HEK293 (cell line): Measurements from ENCODE around the gene CDRT4.

ENCODE experiments used
- CTCF ChIA-PET: fragments of 350-600 bp; formaldehyde crosslinking; extraction: SDS; loops from one replicate; lab custom pipeline; 2021; ENCODE audit warnings: antibody characterized with exemption; lab: Yijun Ruan, JAX
- POLR2A ChIA-PET: fragments of 300-600 bp; formaldehyde crosslinking; extraction: SDS; loops from one replicate; lab custom pipeline; 2020; ENCODE audit warnings: antibody characterized with exemption, inconsistent platforms; lab: Yijun Ruan, JAX
- H3K27ac ChIP-seq: fragments of 200-500 bp; sonication (Bioruptor generic); 2 replicates; pipeline ENCODE4 v1.5.1; 2014; ENCODE audit warnings: low read depth, low read length, control low read depth, inconsistent platforms; ENCODE audit errors: extremely low read depth
- H3K36me3 ChIP-seq, 2 experiments: fragments of 200-500 bp in 1 of 2; sonication (Bioruptor generic) in 1 of 2; 1 replicate in 1 of 2; 2 replicates in 1 of 2; pipeline ENCODE4 v1.5.1; 2014 to 2017; ENCODE audit warnings: inconsistent platforms in 2 of 2, low read length in 2 of 2; ENCODE audit not compliant: control insufficient read depth in 2 of 2, insufficient read depth in 1 of 2
- H3K4me1 ChIP-seq: fragments of 200-500 bp; sonication (Bioruptor generic); 2 replicates; pipeline ENCODE4 v1.5.1; 2014; ENCODE audit warnings: mild to moderate bottlenecking, low read length, inconsistent platforms; ENCODE audit not compliant: control insufficient read depth, insufficient read depth
- H3K4me3 ChIP-seq: 2 replicates; pipeline ENCODE4 v1.5.1; 2011; ENCODE audit warnings: low read depth, mild to moderate bottlenecking, control low read depth, low read length, moderate library complexity
- H3K9me3 ChIP-seq: fragments of 200-500 bp; sonication (Bioruptor generic); 2 replicates; pipeline ENCODE4 v1.5.1; 2014; ENCODE audit warnings: low read depth, low read length, inconsistent platforms; ENCODE audit not compliant: control insufficient read depth, insufficient read depth
- HIC1 ChIP-seq: fragments of 450-650 bp; formaldehyde crosslinking; IDR thresholded peaks from 2 replicates; pipeline ENCODE4 v1.5.1; 2016; ENCODE audit warnings: missing biosample characterization, missing genetic modification characterization
- PRDM4 ChIP-seq: fragments of 450-650 bp; formaldehyde crosslinking; IDR thresholded peaks from 2 replicates; pipeline ENCODE4 v1.5.1; 2017; ENCODE audit warnings: missing biosample characterization, missing genetic modification characterization
- ZBTB10 ChIP-seq: fragments of 450-650 bp; formaldehyde crosslinking; IDR thresholded peaks from 2 replicates; pipeline ENCODE4 v1.5.1; 2016; ENCODE audit warnings: missing biosample characterization, missing genetic modification characterization
- ZBTB11 ChIP-seq: fragments of 450-650 bp; formaldehyde crosslinking; conservative IDR thresholded peaks from 2 replicates; pipeline ENCODE4 v1.5.1; 2016; ENCODE audit warnings: low read depth, missing biosample characterization, missing genetic modification characterization
- ZBTB21 ChIP-seq: fragments of 450-650 bp; formaldehyde crosslinking; IDR thresholded peaks from 2 replicates; pipeline ENCODE4 v1.5.1; 2017; ENCODE audit warnings: missing biosample characterization, missing genetic modification characterization
- ZBTB44 ChIP-seq: fragments of 450-650 bp; IDR thresholded peaks from 2 replicates; pipeline ENCODE4 v1.5.1; 2018; ENCODE audit warnings: missing biosample characterization, mild to moderate bottlenecking, missing genetic modification characterization
- ZFP69B ChIP-seq: fragments of 450-650 bp; formaldehyde crosslinking; IDR thresholded peaks from 2 replicates; pipeline ENCODE4 v1.5.1; 2016; ENCODE audit warnings: missing biosample characterization, missing genetic modification characterization
- ZNF112 ChIP-seq: fragments of 450-650 bp; formaldehyde crosslinking; IDR thresholded peaks from 2 replicates; pipeline ENCODE4 v1.5.0; 2017; ENCODE audit warnings: missing biosample characterization, missing genetic modification characterization
- ZNF19 ChIP-seq: fragments of 450-650 bp; formaldehyde crosslinking; IDR thresholded peaks from 2 replicates; pipeline ENCODE4; 2016; ENCODE audit warnings: missing biosample characterization, missing genetic modification characterization, low read depth
- ZNF426 ChIP-seq: fragments of 450-650 bp; formaldehyde crosslinking; IDR thresholded peaks from 2 replicates; pipeline ENCODE4 v1.5.1; 2017; ENCODE audit warnings: missing biosample characterization, missing genetic modification characterization, mild to moderate bottlenecking, inconsistent platforms, moderate library complexity
- ZNF48 ChIP-seq: fragments of 450-650 bp; formaldehyde crosslinking; IDR thresholded peaks from 2 replicates; pipeline ENCODE4 v1.5.1; 2016; ENCODE audit warnings: missing biosample characterization, missing genetic modification characterization
- ZNF560 ChIP-seq: fragments of 450-650 bp; formaldehyde crosslinking; IDR thresholded peaks from 2 replicates; pipeline ENCODE4 v1.5.1; 2017; ENCODE audit warnings: missing biosample characterization, missing genetic modification characterization, borderline replicate concordance
- ZNF626 ChIP-seq: fragments of 450-650 bp; sonication (Bioruptor Pico); formaldehyde crosslinking; IDR thresholded peaks from 2 replicates; pipeline ENCODE4 v1.5.1; 2018; ENCODE audit warnings: missing biosample characterization, missing genetic modification characterization, inconsistent platforms
- ZNF670 ChIP-seq: fragments of 450-650 bp; formaldehyde crosslinking; IDR thresholded peaks from 2 replicates; pipeline ENCODE4 v1.5.1; 2016; ENCODE audit warnings: missing biosample characterization, missing genetic modification characterization, low read depth
- ZNF792 ChIP-seq: fragments of 450-650 bp; formaldehyde crosslinking; IDR thresholded peaks from 2 replicates; pipeline ENCODE4 v1.5.1; 2016; ENCODE audit warnings: missing biosample characterization, missing genetic modification characterization
- ZNF837 ChIP-seq: fragments of 450-650 bp; formaldehyde crosslinking; IDR thresholded peaks from 2 replicates; pipeline ENCODE4 v1.5.1; 2016; ENCODE audit warnings: missing biosample characterization, missing genetic modification characterization
- ZSCAN30 ChIP-seq: fragments of 450-650 bp; IDR thresholded peaks from 2 replicates; pipeline ENCODE4 v1.5.1; 2018; ENCODE audit warnings: missing biosample characterization, mild to moderate bottlenecking, missing genetic modification characterization, moderate library complexity

The CDRT4 gene

GRCh38 chr17:15413101-15413771, 54.2 kb downstream of the CDRT4 start:
- TF ChIP-seq ZBTB44 (tag by site-specific recombination) = no peak
- no peak for TF ChIP-seq ZNF626 (tag by site-specific recombination)
- TF ChIP-seq ZNF560 (tag by site-specific recombination) = no peak
- no peak for TF ChIP-seq PRDM4 (tag by site-specific recombination)
- no peak for TF ChIP-seq ZNF19 (tag by site-specific recombination)
- no peak for TF ChIP-seq ZBTB21 (tag by site-specific recombination)
- no peak for TF ChIP-seq ZNF426
- TF ChIP-seq ZFP69B (tag by site-specific recombination) = no peak
- TF ChIP-seq HIC1 (tag by site-specific recombination) = no peak
- TF ChIP-seq, all 188 proteins: peak for 0
- CTCF ChIA-PET = interaction anchor here (0.6 kb wide), 2 partner anchors 82 to 187 kb away, joined by 3 read pairs; no protein-coding TSS in a partner anchor
- Histone ChIP-seq H3K4me3 (no peak overlapping the region), H3K27ac (no peak overlapping the region), H3K4me1 (no peaks in the 10 kb centered on the region), H3K36me3 (no peaks in the 10 kb centered on the region), H3K9me3 (no peaks in the 10 kb centered on the region)
- POLR2A ChIA-PET = no interaction called here

GRCh38 chr17:15412606-15413005, 54.8 kb downstream of the CDRT4 start:
- Histone ChIP-seq H3K27ac (no peak overlapping the region), H3K4me1 (no peaks in the 10 kb centered on the region), H3K9me3 (no peaks in the 10 kb centered on the region), H3K36me3 (no peaks in the 10 kb centered on the region), H3K4me3 (no peak overlapping the region)
- ChIA-PET CTCF (no interaction called here), POLR2A (no interaction called here)
- TF ChIP-seq ZNF792 = no peak
- no peak for TF ChIP-seq ZNF48 (tag by site-specific recombination)

GRCh38 chr17:15411384-15412198, 55.8 kb downstream of the CDRT4 start:
- Histone ChIP-seq H3K4me1 (no peaks in the 10 kb centered on the region), H3K9me3 (no peaks in the 10 kb centered on the region), H3K4me3 (no peak overlapping the region), H3K36me3 (no peaks in the 10 kb centered on the region), H3K27ac (no peak overlapping the region)
- ChIA-PET POLR2A (no interaction called here), CTCF (no interaction called here)
- TF ChIP-seq ZBTB11 (tag by site-specific recombination) (no peak), ZSCAN30 (tag by site-specific recombination) (no peak), ZNF837 (no peak), ZBTB10 (tag by site-specific recombination) (no peak), ZNF670 (tag by site-specific recombination) (no peak), ZNF112 (tag by site-specific recombination) (no peak)
